WTC11 (cell line): ENCODE measurements around the gene NOXA1.

Source experiments
- CTCF ChIP-seq: fragments of 200-600 bp; IDR thresholded peaks from 2 replicates; pipeline ENCODE4 v1.8.0; 2022; ENCODE audit warnings: antibody characterized with exemption
- ETV6 ChIP-seq: sonication (generic); formaldehyde crosslinking; IDR thresholded peaks from 2 replicates; pipeline ENCODE4 v1.8.1; 2022; ENCODE audit warnings: mild to moderate bottlenecking, missing genetic modification reagents
- JUN ChIP-seq: sonication (generic); formaldehyde crosslinking; IDR thresholded peaks from 2 replicates; pipeline ENCODE4 v1.8.0; 2023; ENCODE audit warnings: mild to moderate bottlenecking, missing genetic modification reagents
- NFYB ChIP-seq: sonication (generic); formaldehyde crosslinking; conservative IDR thresholded peaks from 2 replicates; pipeline ENCODE4 v1.8.0; 2022; ENCODE audit warnings: low read depth, missing genetic modification reagents
- TP53 ChIP-seq: sonication (generic); formaldehyde crosslinking; IDR thresholded peaks from 2 replicates; pipeline ENCODE4 v1.8.1; 2023; ENCODE audit warnings: mild to moderate bottlenecking, missing genetic modification reagents

- TF ChIP-seq CTCF (no peak), JUN (CRISPR knock-in tag) (no peak), ETV6 (CRISPR knock-in tag) (no peak), NFYB (CRISPR knock-in tag) (no peak), TP53 (no peak)
Observed at GRCh38 chr9:137411645-137412380, 11.4 kb upstream of the NOXA1 start.
